Activated naive CD4-positive, alpha-beta T cell treated with anti-CD3 and anti-CD28 coated beads, Interleukin-2, amount 50 U/mL, for 24 hours (primary cell): ENCODE measurements around the gene S100A10.

Source experiments
- H3K27ac Mint-ChIP-seq: one replicate; pipeline ENCODE4 v1.8.0; 2021; ENCODE audit warnings: mild to moderate bottlenecking, mixed read lengths
- H3K27me3 Mint-ChIP-seq: one replicate; pipeline ENCODE4 v1.8.0; 2021; ENCODE audit warnings: mixed read lengths
- H3K36me3 Mint-ChIP-seq: one replicate; pipeline ENCODE4 v1.8.0; 2021; ENCODE audit warnings: mixed read lengths
- H3K4me1 Mint-ChIP-seq: one replicate; pipeline ENCODE4 v1.8.0; 2021; ENCODE audit warnings: mixed read lengths
- H3K4me3 Mint-ChIP-seq: one replicate; pipeline ENCODE4 v1.8.0; 2021; ENCODE audit warnings: mild to moderate bottlenecking, mixed read lengths
- H3K9me3 Mint-ChIP-seq: one replicate; pipeline ENCODE4 v1.8.0; 2021; ENCODE audit warnings: mixed read lengths

The S100A10 gene

DNA sequence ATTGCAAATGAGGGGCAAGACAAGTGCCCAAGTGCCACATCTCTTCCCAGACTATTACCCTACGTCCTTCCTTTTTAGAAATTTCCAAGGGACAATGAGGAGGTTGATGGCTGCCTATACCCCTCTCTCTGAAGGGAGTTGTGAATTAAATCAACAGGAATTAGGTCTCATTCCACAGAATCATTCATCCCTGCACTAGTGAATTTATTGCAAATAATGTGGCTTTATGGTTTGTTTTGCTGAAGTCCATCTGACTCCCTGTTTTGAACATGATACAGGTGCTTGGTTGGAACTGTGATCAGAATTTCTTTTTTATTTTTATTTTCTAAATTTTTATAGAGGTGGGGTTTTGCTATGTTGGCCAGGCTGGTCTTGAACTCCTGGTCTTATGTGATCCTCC is 50.1 kb downstream of the S100A10 start:
- Mint-ChIP-seq H3K4me3 (no peak overlapping the region), H3K27ac (no peak overlapping the region), H3K4me1 (peaks cover 41% of the 10 kb centered on the region), H3K36me3 (no peaks in the 10 kb centered on the region), H3K9me3 (no peaks in the 10 kb centered on the region), H3K27me3 (no peaks in the 10 kb centered on the region)

DNA sequence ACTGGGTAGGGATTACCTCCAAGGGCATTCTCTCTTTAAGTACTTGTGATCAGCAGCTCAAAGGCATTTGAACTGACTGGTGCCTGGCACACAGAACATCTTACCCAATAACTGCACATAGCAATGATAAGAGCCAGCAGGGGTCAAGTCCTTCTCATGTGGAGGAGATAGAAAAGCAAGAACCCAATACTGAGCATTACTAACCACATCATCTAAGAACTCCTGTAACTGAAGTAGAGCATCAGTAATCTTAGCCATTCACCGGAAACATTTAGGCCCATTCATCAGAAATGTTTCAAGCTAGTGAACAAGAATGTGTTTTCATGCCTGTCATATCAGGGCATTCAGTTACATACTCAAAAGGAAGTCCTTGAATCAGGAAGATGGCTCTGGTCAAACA is 50.8 kb downstream of the S100A10 start:
- peaks cover 41% of the 10 kb centered on the region for H3K4me1 Mint-ChIP-seq

DNA sequence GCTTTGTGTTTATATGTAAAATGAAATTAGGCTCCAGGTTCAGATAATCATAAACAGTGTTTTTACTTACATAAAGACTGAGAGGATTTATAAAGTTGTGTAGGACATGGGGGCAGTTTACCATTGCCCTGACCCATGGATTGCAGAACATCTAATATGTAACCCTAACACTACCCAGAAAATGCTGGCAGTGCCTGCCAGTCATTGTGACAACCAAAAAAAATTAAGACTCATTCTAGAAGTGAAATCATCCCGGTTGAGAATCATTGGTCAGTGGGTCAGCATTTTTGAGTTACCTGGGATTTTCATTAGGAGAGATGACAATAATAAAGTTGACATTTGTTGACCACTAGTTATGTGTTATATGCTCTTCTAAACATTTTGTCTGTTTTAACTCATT is 53.1 kb downstream of the S100A10 start:
- H3K4me1 Mint-ChIP-seq: peaks cover 26% of the 10 kb centered on the region
- H3K36me3 Mint-ChIP-seq: no peaks in the 10 kb centered on the region
- H3K27ac Mint-ChIP-seq: no peak overlapping the region
- no peaks in the 10 kb centered on the region for H3K9me3 Mint-ChIP-seq
- H3K27me3 Mint-ChIP-seq: peaks cover 1% of the 10 kb centered on the region
- H3K4me3 Mint-ChIP-seq: no peak overlapping the region

More for the DNA sequence above, 50.8 kb downstream of the S100A10 start:
- Mint-ChIP-seq H3K4me3 (no peak overlapping the region), H3K27ac (no peak overlapping the region), H3K27me3 (no peaks in the 10 kb centered on the region), H3K9me3 (no peaks in the 10 kb centered on the region), H3K36me3 (no peaks in the 10 kb centered on the region)

DNA sequence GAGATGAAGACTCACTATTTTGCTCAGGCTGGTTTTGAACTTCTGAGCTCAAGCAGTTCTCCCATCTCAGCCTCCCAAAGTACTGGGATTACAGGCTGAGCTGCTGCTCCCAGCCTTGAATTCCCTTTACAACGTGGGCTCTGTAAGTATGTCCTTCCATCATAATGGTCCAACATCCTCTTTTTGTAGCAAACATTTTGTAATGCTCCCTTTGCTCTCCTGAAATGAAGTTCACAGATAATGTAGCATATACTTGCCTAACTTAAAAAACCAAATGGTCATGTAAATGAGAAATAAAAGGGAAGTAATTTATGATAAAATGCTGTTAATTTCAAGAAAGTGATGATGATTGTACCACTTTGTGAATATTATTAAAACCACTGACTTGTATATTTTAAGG is 53.9 kb downstream of the S100A10 start:
- no peaks in the 10 kb centered on the region for H3K36me3 Mint-ChIP-seq
- no peak overlapping the region for H3K4me3 Mint-ChIP-seq
- no peaks in the 10 kb centered on the region for H3K9me3 Mint-ChIP-seq
- H3K4me1 Mint-ChIP-seq: peaks cover 18% of the 10 kb centered on the region
- no peak overlapping the region for H3K27ac Mint-ChIP-seq
- H3K27me3 Mint-ChIP-seq: peaks cover 1% of the 10 kb centered on the region

DNA sequence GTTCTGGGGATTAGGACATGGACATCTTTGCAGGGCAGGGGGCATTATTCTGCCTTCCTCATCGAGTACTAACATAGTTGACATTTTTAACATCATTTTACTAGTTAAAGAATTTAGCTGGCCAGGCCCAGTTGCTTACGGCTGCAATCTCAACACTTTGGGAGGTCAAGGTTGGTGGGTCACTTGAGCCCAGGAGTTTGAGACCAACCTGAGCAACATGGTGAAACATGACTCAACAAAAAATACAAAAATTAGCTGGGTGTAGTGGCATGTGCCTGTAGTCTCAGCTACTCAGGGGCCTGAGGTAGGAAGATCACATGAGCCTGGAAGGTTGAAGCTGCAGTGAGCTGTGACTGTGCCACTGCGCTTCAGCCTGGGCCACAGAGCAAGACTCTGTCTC is 54.5 kb downstream of the S100A10 start:
- Mint-ChIP-seq H3K27me3 (peaks cover 1% of the 10 kb centered on the region), H3K9me3 (no peaks in the 10 kb centered on the region), H3K36me3 (no peaks in the 10 kb centered on the region), H3K4me3 (no peak overlapping the region), H3K4me1 (peaks cover 19% of the 10 kb centered on the region), H3K27ac (no peak overlapping the region)

DNA sequence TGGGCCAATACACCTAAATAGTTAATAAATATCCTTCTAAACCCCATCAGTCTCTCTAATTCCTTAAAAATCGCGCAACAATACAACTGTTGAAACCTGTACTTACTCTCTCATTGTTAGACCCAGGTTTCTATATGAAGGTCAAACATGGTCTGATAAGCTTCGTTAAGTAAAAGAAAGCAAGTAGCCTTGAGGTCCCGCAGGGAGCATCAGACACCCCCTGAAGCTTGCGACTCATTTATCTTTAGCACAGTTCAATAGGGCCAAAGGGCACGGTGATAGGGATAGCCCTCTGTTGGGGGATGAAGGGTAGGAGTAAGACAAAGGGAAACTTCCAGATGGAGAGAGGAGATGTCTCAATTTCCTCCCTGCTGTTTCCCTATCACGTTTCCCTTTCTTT is 57.0 kb downstream of the S100A10 start:
- H3K4me3 Mint-ChIP-seq: no peak overlapping the region
- H3K9me3 Mint-ChIP-seq: no peaks in the 10 kb centered on the region
- no peaks in the 10 kb centered on the region for H3K36me3 Mint-ChIP-seq
- H3K4me1 Mint-ChIP-seq: peaks cover 18% of the 10 kb centered on the region
- H3K27ac Mint-ChIP-seq: no peak overlapping the region
- peaks cover 1% of the 10 kb centered on the region for H3K27me3 Mint-ChIP-seq

DNA sequence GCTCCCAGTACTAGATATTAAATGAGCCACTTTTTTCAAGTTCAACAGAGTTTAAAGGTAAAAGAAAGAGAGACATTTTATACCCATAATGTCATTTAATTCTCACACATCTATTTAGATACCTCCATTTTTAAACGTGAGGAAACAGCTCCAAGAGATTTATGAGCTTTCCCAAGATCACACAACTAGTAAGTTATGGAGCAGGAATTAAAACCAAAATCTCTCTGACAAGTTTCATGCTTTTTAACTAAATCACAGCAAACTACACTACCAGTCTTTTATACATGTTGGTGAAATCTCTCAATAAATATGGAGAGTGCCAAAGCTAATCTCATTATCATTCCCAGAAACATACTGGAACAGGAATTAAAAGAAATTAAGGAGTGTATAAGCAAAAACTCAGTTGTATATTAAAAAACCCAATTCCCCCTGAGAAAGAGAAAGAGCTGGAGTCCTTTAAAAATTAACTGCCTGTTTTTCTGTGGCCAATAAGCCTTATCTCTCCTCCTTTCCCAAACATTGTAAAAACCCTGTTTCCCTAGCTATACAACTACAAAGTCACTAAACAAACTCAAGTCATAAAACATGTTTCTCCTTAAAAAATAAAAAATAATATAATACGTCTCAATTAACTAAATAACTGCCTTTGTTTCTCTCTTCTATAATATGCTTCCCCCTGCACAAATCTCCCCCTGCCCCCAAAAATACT is 57.6 kb downstream of the S100A10 start:
- no peak overlapping the region for H3K27ac Mint-ChIP-seq
- peaks cover 12% of the 10 kb centered on the region for H3K4me1 Mint-ChIP-seq
- H3K27me3 Mint-ChIP-seq: peaks cover 1% of the 10 kb centered on the region
- H3K36me3 Mint-ChIP-seq: no peaks in the 10 kb centered on the region
- H3K4me3 Mint-ChIP-seq: no peak overlapping the region
- H3K9me3 Mint-ChIP-seq: no peaks in the 10 kb centered on the region

DNA sequence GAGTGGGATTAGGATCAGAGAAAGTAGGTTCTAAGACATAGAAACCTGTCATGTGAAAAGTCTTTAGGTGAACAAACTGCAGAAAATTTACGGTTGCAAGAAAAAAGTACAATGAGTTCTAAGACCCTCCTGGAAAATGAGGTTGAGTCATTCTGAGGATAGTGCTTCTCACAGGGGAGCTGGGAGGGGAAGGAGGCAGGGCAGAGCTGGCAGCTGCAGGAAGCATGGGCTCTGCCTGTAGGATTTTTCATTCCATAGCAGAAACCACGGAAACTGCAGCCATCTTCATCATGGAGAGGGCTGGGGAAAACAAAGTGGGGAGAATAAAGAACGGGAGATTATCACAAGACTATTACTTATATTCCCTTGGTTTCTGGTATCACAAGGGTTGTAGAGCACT is 58.5 kb downstream of the S100A10 start:
- no peaks in the 10 kb centered on the region for H3K36me3 Mint-ChIP-seq
- no peak overlapping the region for H3K4me3 Mint-ChIP-seq
- no peaks in the 10 kb centered on the region for H3K9me3 Mint-ChIP-seq
- H3K4me1 Mint-ChIP-seq: peaks cover 7% of the 10 kb centered on the region
- no peak overlapping the region for H3K27ac Mint-ChIP-seq
- H3K27me3 Mint-ChIP-seq: peaks cover 1% of the 10 kb centered on the region

DNA sequence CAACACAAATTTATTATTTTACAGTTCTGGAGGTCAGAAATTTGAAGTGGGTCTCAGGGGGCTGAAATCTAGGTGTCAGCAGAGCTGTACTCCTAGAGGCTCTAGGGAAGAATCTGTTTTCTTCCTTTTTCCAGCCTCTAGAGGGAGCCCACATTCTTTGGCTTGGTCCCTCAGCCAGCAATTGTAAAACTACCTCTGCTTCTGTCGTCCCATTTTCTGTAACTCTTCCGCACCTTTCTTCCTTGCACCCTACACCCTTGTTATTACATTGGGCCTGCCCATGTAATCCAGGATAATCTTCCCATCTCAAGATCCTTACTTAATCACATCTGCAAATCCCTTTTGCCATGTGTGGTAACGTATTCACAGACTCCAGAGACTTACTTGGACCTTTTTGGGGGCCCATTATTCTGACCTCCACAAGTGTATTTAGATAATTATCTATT is 59.6 kb downstream of the S100A10 start:
- Mint-ChIP-seq H3K27me3 (peaks cover 1% of the 10 kb centered on the region), H3K4me3 (no peak overlapping the region), H3K9me3 (no peaks in the 10 kb centered on the region), H3K27ac (no peak overlapping the region), H3K36me3 (no peaks in the 10 kb centered on the region), H3K4me1 (peaks cover 7% of the 10 kb centered on the region)
